Stomach (tissue), 9 donors: ENCODE data around the gene HDAC1. TPM values are rescaled to one million over a fixed set of nuclear protein-coding genes. Genes with fewer than 3 reads are reported as not detected.
A peak's percentile ranks its signal among the peaks of the same experiment; 100 is the strongest.
"Not testable (repeated sequence)": the region's sequence is repeated elsewhere in the genome, so short reads cannot be mapped to it uniquely, and the experiment has no call there.

Experiments used
- DNase-seq, 2 donors: peaks; one replicate each; pipeline versions ENCODE4 v3.0.0 to v3.0.0-alpha.2; 2013 to 2019
- H3K27ac ChIP-seq, 5 donors: fragments of 200-600 bp in 4 of 5; sonication (generic) in 4 of 5; one replicate each; pipeline ENCODE4 v1.5.1; 2013 to 2019; ENCODE audit warnings: mild to moderate bottlenecking in 1 of 5, moderate library complexity in 1 of 5
- H3K27me3 ChIP-seq, 3 donors: fragments of 200-600 bp; sonication (generic); one replicate each; pipeline ENCODE4 v1.5.1; 2017 to 2019; ENCODE audit warnings: mixed run types in 1 of 3
- H3K36me3 ChIP-seq, 4 donors: fragments of 200-600 bp; sonication (generic); 1 replicate in 3 of 4; 2 replicates in 1 of 4; pipeline ENCODE4 v1.5.1; 2016 to 2019
- H3K4me1 ChIP-seq, 4 donors: fragments of 200-600 bp; sonication (generic); one replicate each; pipeline ENCODE4 v1.5.1; 2016 to 2019
- H3K4me3 ChIP-seq, 4 donors: fragments of 200-600 bp; sonication (generic) in 3 of 4; one replicate each; pipeline ENCODE4 v1.5.1; 2016 to 2019; ENCODE audit warnings: mild to moderate bottlenecking in 1 of 4
- H3K9me3 ChIP-seq, 4 donors: fragments of 200-600 bp; sonication (generic); one replicate each; pipeline ENCODE4 v1.5.1; 2016 to 2019
- CTCF ChIP-seq, 7 experiments: fragments of 450-650 bp in 4 of 7; fragments of 200-600 bp in 3 of 7; sonication (generic) in 3 of 7; IDR thresholded peaks; one replicate each; pipeline ENCODE4 v1.5.1; 2016 to 2019; ENCODE audit warnings: antibody characterized with exemption in 7 of 7, control low read depth in 2 of 7, mild to moderate bottlenecking in 1 of 7
- EP300 ChIP-seq: sonication (generic); formaldehyde crosslinking; IDR thresholded peaks from one replicate; pipeline ENCODE4 v1.6.1; 2017; ENCODE audit warnings: antibody characterized with exemption
- POLR2A ChIP-seq, 4 donors: fragments of 450-650 bp; IDR thresholded peaks; one replicate each; pipeline ENCODE4 v1.6.1; 2016; ENCODE audit warnings: antibody characterized with exemption in 4 of 4, control low read depth in 2 of 4, mild to moderate bottlenecking in 1 of 4, moderate library complexity in 1 of 4
- POLR2AphosphoS5 ChIP-seq, 3 donors: sonication (generic); formaldehyde crosslinking; IDR thresholded peaks; one replicate each; pipeline ENCODE4 v1.6.1; 2016; ENCODE audit warnings: antibody characterized with exemption in 3 of 3
- WGBS, 5 donors: extraction: QIAGEN DNeasy Blood & Tissue Kit in 3 of 5; methylation state at CpG; one replicate each; pipeline versions ENCODE4 v1.1.5 to v1.1.7; 2013 to 2018; 5-methylcytosine and 5-hydroxymethylcytosine counted together
- intact Hi-C: fragments of 100-400 bp; cut with DNase I; formaldehyde crosslinking; loops from one replicate; pipeline ENCODE4 v1.15.1; 2023; ENCODE audit warnings: low total_unique reads
- polyA plus RNA-seq, 3 donors: library from polyadenylated mRNA; stranded (reverse); fragments of 200-250 nt; gene quantifications; one replicate each; pipeline ENCODE4 v1.2.3, GENCODE V29; 2013
- total RNA-seq, 5 donors: library from RNA; depleted of rRNA; stranded (reverse); fragments of >200 nt; gene quantifications; one replicate each; pipeline versions ENCODE4 v1.1.0 to v1.2.3, GENCODE V29; 2014 to 2016
- donor health status: healthy with polysubstance abuse.
- donor health status: Bipolar disorder and iron deficiency.
- donor health status: healthy.

HDAC1 gene
- total and polyA plus RNA-seq, 8 donors = 50.7 to 143 (median 71.8) TPM

- intact Hi-C loops = no loop called here
- no peak for DNase-seq
- H3K36me3 ChIP-seq = no peaks in the 10 kb centered on the region
- H3K27me3 ChIP-seq = peaks cover 0 to 4% (median 0%) of the 10 kb centered on the region in 3 donors
- no peaks in the 10 kb centered on the region for H3K9me3 ChIP-seq
- TF ChIP-seq EP300 (no peak), POLR2AphosphoS5 (IDR thresholded peaks at IDR 0.05) (no peak), CTCF (IDR thresholded peaks at IDR 0.05) (no peak), POLR2A (IDR thresholded peaks at IDR 0.05) (no peak)
- 73 to 86% (median 82%) methylated on average over 10 of the region's 10 CpGs for WGBS, 5 donors
- peak overlapping the region in 2 of 5 donors; percentile 18 to 20 for H3K27ac ChIP-seq
- H3K4me3 ChIP-seq = peak overlapping the region in 1 of 4 donors; percentile 6
- peaks cover 0 to 4% (median 0%) of the 10 kb centered on the region in 4 donors for H3K4me1 ChIP-seq
Observed at GRCh38 chr1:32255072-32256071, 36.5 kb upstream of the HDAC1 start.

- H3K27ac ChIP-seq = no peak overlapping the region
- peaks cover 0 to 4% (median 0%) of the 10 kb centered on the region in 3 donors for H3K27me3 ChIP-seq
- H3K9me3 ChIP-seq = no peaks in the 10 kb centered on the region
- no peak for DNase-seq
- H3K4me3 ChIP-seq = no peak overlapping the region
- H3K4me1 ChIP-seq = no peaks in the 10 kb centered on the region
- no peaks in the 10 kb centered on the region for H3K36me3 ChIP-seq
- 68 to 73% (median 70%) methylated on average over 9 of the region's 9 CpGs for whole genome bisulfite sequencing, 5 donors
- TF ChIP-seq CTCF (IDR thresholded peaks at IDR 0.05) (no peak), POLR2AphosphoS5 (IDR thresholded peaks at IDR 0.05) (no peak), EP300 (no peak), POLR2A (IDR thresholded peaks at IDR 0.05) (no peak)
- intact Hi-C loops = no loop called here
Observed at GRCh38 chr1:32256473-32257226, 35.2 kb upstream of the HDAC1 start.

- DNase-seq = no peak
- Histone ChIP-seq H3K36me3 (no peaks in the 10 kb centered on the region), H3K9me3 (no peaks in the 10 kb centered on the region), H3K4me3 (no peak overlapping the region), H3K27ac (no peak overlapping the region), H3K27me3 (peaks cover 0 to 4% (median 0%) of the 10 kb centered on the region in 3 donors), H3K4me1 (no peaks in the 10 kb centered on the region)
- WGBS, 5 donors = 89 to 92% (median 89%) methylated on average over 6 of the region's 6 CpGs
- intact Hi-C loops = no loop called here
- TF ChIP-seq POLR2AphosphoS5 (IDR thresholded peaks at IDR 0.05) (no peak), POLR2A (IDR thresholded peaks at IDR 0.05) (no peak), CTCF (IDR thresholded peaks at IDR 0.05) (no peak), EP300 (no peak)
Observed at GRCh38 chr1:32257227-32257508, 34.7 kb upstream of the HDAC1 start.

GRCh38 chr1:32263236-32263593, 28.7 kb upstream of the HDAC1 start:
- H3K36me3 ChIP-seq, H3K9me3 ChIP-seq, H3K27ac ChIP-seq, H3K4me3 ChIP-seq, intact Hi-C loops, DNase-seq, H3K27me3 ChIP-seq: not testable (repeated sequence)
- 91 to 97% (median 95%) methylated on average over 4 of the region's 4 CpGs for WGBS, 5 donors
- peaks cover 0 to 11% (median 5%) of the 10 kb centered on the region in 4 donors for H3K4me1 ChIP-seq
